Gastrocnemius medialis (tissue), 4 donors: ENCODE measurements around the gene MAST4.

Experiments
- CTCF ChIP-seq, 5 experiments: fragments of 450-650 bp in 3 of 5; fragments of 200-600 bp in 2 of 5; sonication (generic) in 2 of 5; IDR thresholded peaks in 4 of 5; conservative IDR thresholded peaks in 1 of 5; 1 replicate in 4 of 5; 2 replicates in 1 of 5; pipeline ENCODE4 v1.5.1; 2016 to 2019; ENCODE audit warnings: antibody characterized with exemption in 5 of 5, mild to moderate bottlenecking in 3 of 5, moderate library complexity in 3 of 5
- POLR2A ChIP-seq, 2 donors: fragments of 450-650 bp; IDR thresholded peaks; one replicate each; pipeline ENCODE4 v1.6.1; 2017; ENCODE audit warnings: antibody characterized with exemption in 2 of 2, mild to moderate bottlenecking in 2 of 2, moderate library complexity in 2 of 2

- TF ChIP-seq CTCF (IDR thresholded peaks at IDR 0.05 in 4 of 5, conservative IDR thresholded peaks at IDR 0.05 in 1 of 5) (no peak), POLR2A (IDR thresholded peaks at IDR 0.05) (no peak)
These were observed 360.2 kb downstream of the MAST4 start for GRCh38 chr5:66956439-66956838.
